ENCODE measurements around the gene ISYNA1. TPM values are rescaled to one million over a fixed set of nuclear protein-coding genes. Genes with fewer than 3 reads are reported as not detected.
A peak's percentile ranks its signal among the peaks of the same experiment; 100 is the strongest.

The ISYNA1 gene
- total RNA-seq, 1 donor, result 8.0 TPM

GRCh38 chr19:18450931-18451836 lies 13.3 kb upstream of the ISYNA1 start:
- H4K20me1 ChIP-seq (ENCODE audit: insufficient read depth, low read length), result peaks cover 68% of the 10 kb centered on the region
- peak; percentile 97 for DNase-seq (ENCODE audit: insufficient read length, low spot score, missing footprints)
- H3K4me2 ChIP-seq (ENCODE audit: insufficient read depth, low read length), result no peak overlapping the region
- H3K79me2 ChIP-seq (ENCODE audit: insufficient read depth, low read length), result peaks cover 40% of the 10 kb centered on the region
- peaks cover 23% of the 10 kb centered on the region for H3K4me1 ChIP-seq (ENCODE audit: insufficient read depth, low read length)
- no peaks in the 10 kb centered on the region for H3K27me3 ChIP-seq (ENCODE audit: insufficient read depth, low read length)
- H3K36me3 ChIP-seq (ENCODE audit: insufficient read depth, low read length), result peaks cover 37% of the 10 kb centered on the region
- peak; percentile 91 for TF ChIP-seq CTCF (IDR thresholded peaks at IDR 0.05; ENCODE audit: extremely low read depth, low read depth, low read length)
- no peaks in the 10 kb centered on the region for H3K9me3 ChIP-seq (ENCODE audit: low read depth, low read length)
- no peak overlapping the region for H3K27ac ChIP-seq (ENCODE audit: low read depth, low read length)
- no peak overlapping the region for H2AFZ ChIP-seq (ENCODE audit: low read length)
- no peak overlapping the region for H3K4me3 ChIP-seq (ENCODE audit: insufficient read depth, low read length)

GRCh38 chr19:18450021-18450930 lies 12.3 kb upstream of the ISYNA1 start:
- TF ChIP-seq CTCF (IDR thresholded peaks at IDR 0.05; ENCODE audit: extremely low read depth, low read depth, low read length), result no peak
- Histone ChIP-seq H3K27ac (ENCODE audit: low read depth, low read length) (no peak overlapping the region), H3K4me2 (ENCODE audit: insufficient read depth, low read length) (no peak overlapping the region), H3K4me3 (ENCODE audit: insufficient read depth, low read length) (no peak overlapping the region), H2AFZ (ENCODE audit: low read length) (no peak overlapping the region), H4K20me1 (ENCODE audit: insufficient read depth, low read length) (peaks cover 73% of the 10 kb centered on the region), H3K4me1 (ENCODE audit: insufficient read depth, low read length) (peaks cover 23% of the 10 kb centered on the region), H3K9me3 (ENCODE audit: low read depth, low read length) (no peaks in the 10 kb centered on the region), H3K79me2 (ENCODE audit: insufficient read depth, low read length) (peaks cover 39% of the 10 kb centered on the region), H3K27me3 (ENCODE audit: insufficient read depth, low read length) (no peaks in the 10 kb centered on the region), H3K36me3 (ENCODE audit: insufficient read depth, low read length) (peaks cover 34% of the 10 kb centered on the region)
- DNase-seq (ENCODE audit: insufficient read length, low spot score, missing footprints), result no peak

GRCh38 chr19:18449552-18449951 lies 11.6 kb upstream of the ISYNA1 start:
- Histone ChIP-seq H3K9me3 (ENCODE audit: low read depth, low read length) (no peaks in the 10 kb centered on the region), H3K79me2 (ENCODE audit: insufficient read depth, low read length) (peaks cover 39% of the 10 kb centered on the region), H3K4me1 (ENCODE audit: insufficient read depth, low read length) (peaks cover 23% of the 10 kb centered on the region), H4K20me1 (ENCODE audit: insufficient read depth, low read length) (peaks cover 73% of the 10 kb centered on the region), H3K27ac (ENCODE audit: low read depth, low read length) (no peak overlapping the region), H3K36me3 (ENCODE audit: insufficient read depth, low read length) (peaks cover 40% of the 10 kb centered on the region), H3K4me3 (ENCODE audit: insufficient read depth, low read length) (no peak overlapping the region), H3K4me2 (ENCODE audit: insufficient read depth, low read length) (no peak overlapping the region), H3K27me3 (ENCODE audit: insufficient read depth, low read length) (no peaks in the 10 kb centered on the region), H2AFZ (ENCODE audit: low read length) (no peak overlapping the region)
- DNase-seq (ENCODE audit: insufficient read length, low spot score, missing footprints), result no peak
- TF ChIP-seq CTCF (IDR thresholded peaks at IDR 0.05; ENCODE audit: extremely low read depth, low read depth, low read length), result no peak

Data from osteoblast (primary cell).